Thoracic aorta (tissue), 2 donors: ENCODE results near the gene SEC14L5. TPM values are rescaled to one million over a fixed set of nuclear protein-coding genes. Genes with fewer than 3 reads are reported as not detected.

ENCODE experiments used
- ATAC-seq: fragments of 150-250 bp; one replicate; pipeline ENCODE4 v1.8.0; 2017; ENCODE audit warnings: low read depth; ENCODE audit not compliant: insufficient number of reproducible peaks, low FRiP score
- DNase-seq: peaks from one replicate; pipeline ENCODE4 v3.0.0-alpha.2; 2020; ENCODE audit warnings: low spot score
- H3K27ac ChIP-seq, 2 donors: fragments of 200-600 bp; sonication (generic); 1 replicate in 1 of 2; 2 replicates in 1 of 2; pipeline ENCODE4 v1.5.1; 2016; ENCODE audit warnings: mild to moderate bottlenecking in 2 of 2, moderate library complexity in 2 of 2
- H3K27me3 ChIP-seq: fragments of 200-600 bp; sonication (generic); replicated peaks from 2 replicates; pipeline ENCODE4 v1.6.0; 2016; ENCODE audit warnings: mild to moderate bottlenecking; ENCODE audit not compliant: insufficient read depth
- H3K36me3 ChIP-seq: fragments of 200-600 bp; sonication (generic); one replicate; pipeline ENCODE4 v1.5.1; 2016
- H3K4me1 ChIP-seq, 2 donors: fragments of 200-600 bp; sonication (generic); 1 replicate in 1 of 2; 2 replicates in 1 of 2; pipeline versions ENCODE4 v1.5.1 to v1.6.0; 2016; ENCODE audit warnings: low read depth in 2 of 2, mild to moderate bottlenecking in 1 of 2; ENCODE audit not compliant: control insufficient read depth in 1 of 2
- H3K4me3 ChIP-seq: fragments of 200-600 bp; sonication (generic); 2 replicates; pipeline ENCODE4 v1.5.1; 2016; ENCODE audit warnings: mild to moderate bottlenecking
- H3K9me3 ChIP-seq: fragments of 200-600 bp; sonication (generic); 2 replicates; pipeline ENCODE4 v1.5.1; 2016
- total RNA-seq, 2 donors: library from RNA; depleted of rRNA; stranded (reverse); fragments of >200 nt; gene quantifications; one replicate each; pipeline versions ENCODE4 v1.1.0 to v1.2.3, GENCODE V29; 2016
- TF ChIP-seq, protein P1 (sequence below): fragments of 200-600 bp; sonication (generic); IDR thresholded peaks from one replicate; pipeline ENCODE4 v1.5.1; 2019; ENCODE audit warnings: antibody characterized with exemption

Gene SEC14L5
- total RNA-seq, 2 donors from 2014 or later: 0.92 to 4.6 TPM

DNA sequence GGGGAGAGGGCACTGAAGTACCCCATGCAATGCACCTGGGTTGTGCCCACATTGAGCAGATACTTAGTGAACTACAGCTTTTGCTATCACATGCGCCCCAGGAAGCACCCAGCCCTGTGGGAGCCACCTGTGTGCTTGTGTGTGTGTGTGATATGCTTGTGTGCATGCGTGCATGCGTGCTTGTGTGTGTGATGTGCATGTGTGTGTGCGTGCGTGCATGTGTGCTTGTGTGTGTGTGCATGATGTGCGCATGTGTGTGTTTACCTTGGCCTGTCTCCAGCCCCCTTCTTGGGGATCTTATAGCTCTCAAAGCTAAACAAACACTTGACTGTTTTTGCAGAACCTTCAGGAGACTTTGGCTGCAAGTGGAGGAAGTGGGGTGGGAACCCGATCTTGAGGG lies 106.8 kb downstream of the SEC14L5 start:
- no peaks in the 10 kb centered on the region for H3K4me1 ChIP-seq
- no peak for DNase-seq

DNA sequence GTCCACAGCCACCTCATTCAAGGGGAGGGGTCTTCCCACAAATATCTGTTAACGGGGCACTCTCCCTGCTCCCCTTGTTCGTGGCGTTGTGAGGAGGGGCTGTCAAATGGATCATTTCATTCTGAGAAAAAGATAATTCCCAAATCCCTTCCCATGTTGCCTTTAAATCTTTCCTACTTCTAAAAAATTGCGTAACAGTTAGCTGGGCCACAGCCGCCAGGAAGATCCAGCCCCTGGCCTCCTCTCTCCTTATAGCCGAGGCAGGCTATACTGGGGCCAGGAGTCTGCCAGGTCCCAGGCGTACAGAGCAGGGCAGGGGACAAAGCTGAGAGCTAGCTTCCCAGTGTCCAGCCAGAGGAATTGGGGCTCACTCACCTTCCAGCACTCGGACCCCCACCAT lies 107.2 kb downstream of the SEC14L5 start:
- H3K27me3 ChIP-seq: no peaks in the 10 kb centered on the region
- no peak for DNase-seq
- no peak overlapping the region for H3K4me3 ChIP-seq
- TF ChIP-seq, protein P1, sequence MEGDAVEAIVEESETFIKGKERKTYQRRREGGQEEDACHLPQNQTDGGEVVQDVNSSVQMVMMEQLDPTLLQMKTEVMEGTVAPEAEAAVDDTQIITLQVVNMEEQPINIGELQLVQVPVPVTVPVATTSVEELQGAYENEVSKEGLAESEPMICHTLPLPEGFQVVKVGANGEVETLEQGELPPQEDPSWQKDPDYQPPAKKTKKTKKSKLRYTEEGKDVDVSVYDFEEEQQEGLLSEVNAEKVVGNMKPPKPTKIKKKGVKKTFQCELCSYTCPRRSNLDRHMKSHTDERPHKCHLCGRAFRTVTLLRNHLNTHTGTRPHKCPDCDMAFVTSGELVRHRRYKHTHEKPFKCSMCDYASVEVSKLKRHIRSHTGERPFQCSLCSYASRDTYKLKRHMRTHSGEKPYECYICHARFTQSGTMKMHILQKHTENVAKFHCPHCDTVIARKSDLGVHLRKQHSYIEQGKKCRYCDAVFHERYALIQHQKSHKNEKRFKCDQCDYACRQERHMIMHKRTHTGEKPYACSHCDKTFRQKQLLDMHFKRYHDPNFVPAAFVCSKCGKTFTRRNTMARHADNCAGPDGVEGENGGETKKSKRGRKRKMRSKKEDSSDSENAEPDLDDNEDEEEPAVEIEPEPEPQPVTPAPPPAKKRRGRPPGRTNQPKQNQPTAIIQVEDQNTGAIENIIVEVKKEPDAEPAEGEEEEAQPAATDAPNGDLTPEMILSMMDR: no peak
- ATAC-seq: no peak
- H3K36me3 ChIP-seq: no peaks in the 10 kb centered on the region
- H3K27ac ChIP-seq: no peak overlapping the region
- no peaks in the 10 kb centered on the region for H3K9me3 ChIP-seq
- H3K4me1 ChIP-seq: no peaks in the 10 kb centered on the region

More for the DNA sequence above, 106.8 kb downstream of the SEC14L5 start:
- Histone ChIP-seq H3K27ac (no peak overlapping the region), H3K9me3 (no peaks in the 10 kb centered on the region), H3K27me3 (no peaks in the 10 kb centered on the region), H3K36me3 (no peaks in the 10 kb centered on the region), H3K4me3 (no peak overlapping the region)
- no peak for ATAC-seq
- TF ChIP-seq, protein P1: no peak

DNA sequence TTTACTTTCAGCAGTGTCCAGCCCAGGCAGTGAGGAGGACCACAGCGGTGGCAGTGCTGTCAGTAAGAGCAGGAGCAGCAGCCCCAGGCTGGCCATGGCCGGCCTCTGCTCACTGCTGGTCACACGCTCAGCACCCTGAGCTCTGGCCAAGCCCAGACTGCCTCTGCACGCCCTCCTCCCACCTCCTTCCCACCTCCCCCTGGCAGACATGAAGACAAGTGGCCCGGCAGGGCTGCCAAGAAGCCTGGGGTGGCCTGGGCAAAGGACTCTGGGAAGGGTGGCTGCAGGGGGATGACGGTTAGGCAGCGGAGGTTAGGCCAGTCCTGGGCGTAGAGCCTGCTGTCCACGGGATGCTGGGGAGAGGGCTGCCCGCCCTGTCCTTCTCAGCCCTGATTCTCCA lies 107.7 kb downstream of the SEC14L5 start, which contains the start of gene C16orf89:
Gene C16orf89, minus strand, starts transcription at position 144 of the 400 bp plus-strand sequence. Its CDS starts 48 bp downstream, at position 96.
- Histone ChIP-seq H3K9me3 (no peaks in the 10 kb centered on the region), H3K27ac (no peak within 1 kb of the TSS), H3K4me1 (no peaks in the 10 kb centered on the region), H3K36me3 (no peaks in the 10 kb centered on the region), H3K4me3 (no peak within 1 kb of the TSS), H3K27me3 (no peaks in the 10 kb centered on the region)
- no peak for DNase-seq
- TF ChIP-seq, protein P1: no peak
- ATAC-seq: no peak

DNA sequence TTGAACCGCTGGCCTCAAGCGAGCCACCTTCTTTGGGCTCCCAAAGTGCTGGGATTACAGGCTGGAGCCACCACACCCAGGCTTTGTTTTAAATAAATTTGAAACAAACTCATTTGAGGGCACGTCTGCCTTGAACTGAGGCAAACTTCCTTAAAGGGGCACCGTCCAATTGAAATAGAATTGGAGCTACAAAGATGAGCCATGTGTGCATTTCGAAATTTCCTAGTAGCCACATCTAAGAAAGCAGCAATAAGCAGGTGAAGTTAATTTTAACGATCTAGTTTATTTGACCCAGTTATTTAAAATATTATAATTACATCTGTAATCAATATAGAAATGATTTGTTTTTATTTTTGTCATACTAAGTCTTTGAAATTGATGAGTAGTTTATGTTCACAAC lies 108.4 kb downstream of the SEC14L5 start:
- Histone ChIP-seq H3K27me3 (no peaks in the 10 kb centered on the region), H3K36me3 (no peaks in the 10 kb centered on the region), H3K4me1 (peaks cover 2 to 6% of the 10 kb centered on the region in 2 donors), H3K4me3 (no peak overlapping the region), H3K27ac (no peak overlapping the region), H3K9me3 (no peaks in the 10 kb centered on the region)
- ATAC-seq (no peak), DNase-seq (no peak)
- TF ChIP-seq, protein P1: no peak

Other genes starting within 250 kb of the SEC14L5 start
- 10 to 100 TPM; 29.8 to 41.8 TPM for gene ANKS3, start 224.1 kb upstream of the SEC14L5 start, total RNA-seq
- not detected for gene DNAAF8, start 223.8 kb upstream of the SEC14L5 start, total RNA-seq
- gene ZNF500, start 191.2 kb upstream of the SEC14L5 start, total RNA-seq: 10 to 100 TPM in 1 of 2 donors, 1 to 10 TPM in 1; 6.1 to 21.2 TPM
- gene SEPTIN12, start 170.0 kb upstream of the SEC14L5 start, total RNA-seq: not detected
- not detected for gene SMIM22, start 163.0 kb upstream of the SEC14L5 start, total RNA-seq
- 10 to 100 TPM in 1 of 2 donors, 1 to 10 TPM in 1; 4.2 to 23.7 TPM for gene ROGDI, start 155.7 kb upstream of the SEC14L5 start, total RNA-seq
- gene GLYR1, start 111.0 kb upstream of the SEC14L5 start, total RNA-seq: 10 to 100 TPM; 28.4 to 59.5 TPM
- gene UBN1, start 110.8 kb upstream of the SEC14L5 start, total RNA-seq: 10 to 100 TPM; 27.1 to 37.0 TPM
- 10 to 100 TPM; 22.6 to 28.8 TPM for gene PPL, start 21.2 kb upstream of the SEC14L5 start, total RNA-seq
- 10 to 100 TPM; 35.3 to 55.2 TPM for gene NAGPA, start 75.6 kb downstream of the SEC14L5 start, total RNA-seq
- 10 to 100 TPM; 11.6 to 21.4 TPM for gene C16orf89, start 107.6 kb downstream of the SEC14L5 start, total RNA-seq
- 10 to 100 TPM; 24.1 to 36.7 TPM for gene ALG1, start 113.5 kb downstream of the SEC14L5 start, total RNA-seq
- gene EEF2KMT, start 139.5 kb downstream of the SEC14L5 start, total RNA-seq: 10 to 100 TPM in 1 of 2 donors, 1 to 10 TPM in 1; 6.8 to 14.9 TPM